Omental fat pad (tissue), 4 donors: Measurements from ENCODE around the gene SLC35F5. TPM values are rescaled to one million over a fixed set of nuclear protein-coding genes. Genes with fewer than 3 reads are reported as not detected.
"Not testable (repeated sequence)": the region's sequence is repeated elsewhere in the genome, so short reads cannot be mapped to it uniquely, and the experiment has no call there.

Experiments
- ATAC-seq: fragments of 150-250 bp; one replicate; pipeline ENCODE4 v1.9.1; 2016; ENCODE audit warnings: mild to moderate bottlenecking, moderate library complexity; ENCODE audit not compliant: low FRiP score
- DNase-seq: peaks from one replicate; pipeline ENCODE4 v3.0.0-alpha.2; 2019; ENCODE audit warnings: low spot score
- CTCF ChIP-seq, 3 donors: fragments of 450-650 bp; IDR thresholded peaks; one replicate each; pipeline ENCODE4 v1.5.1; 2016 to 2017; ENCODE audit warnings: antibody characterized with exemption in 3 of 3, mild to moderate bottlenecking in 3 of 3, moderate library complexity in 2 of 3
- total RNA-seq, 4 donors: library from RNA; depleted of rRNA; stranded (reverse); fragments of >200 nt; gene quantifications; one replicate each; pipeline ENCODE4 v1.1.0, GENCODE V29; 2016

SLC35F5 gene
- total RNA-seq, 4 donors from 2014 or later, result 57.2 to 87.0 (median 69.1) TPM

DNA sequence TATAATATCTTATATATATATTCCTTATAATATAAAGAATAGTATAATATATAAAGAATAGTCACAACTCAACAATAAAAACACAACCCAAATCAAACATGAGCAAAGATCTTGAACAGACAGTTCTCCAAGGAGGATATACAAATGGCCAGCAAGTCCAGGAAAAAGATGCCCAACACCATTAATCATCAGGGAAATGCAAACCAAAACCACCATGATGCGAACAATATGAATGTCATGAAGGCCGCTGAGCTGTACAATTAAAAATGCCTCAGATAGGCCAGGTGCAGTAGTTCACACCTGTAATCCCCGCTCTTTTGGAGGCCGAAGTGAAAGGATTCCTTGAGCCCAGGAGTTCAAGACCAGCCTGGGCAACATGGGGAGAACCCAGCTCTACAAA lies 58.9 kb downstream of the SLC35F5 start:
- DNase-seq (no peak), ATAC-seq (no peak)
- TF ChIP-seq CTCF (IDR thresholded peaks at IDR 0.05), result no peak

DNA sequence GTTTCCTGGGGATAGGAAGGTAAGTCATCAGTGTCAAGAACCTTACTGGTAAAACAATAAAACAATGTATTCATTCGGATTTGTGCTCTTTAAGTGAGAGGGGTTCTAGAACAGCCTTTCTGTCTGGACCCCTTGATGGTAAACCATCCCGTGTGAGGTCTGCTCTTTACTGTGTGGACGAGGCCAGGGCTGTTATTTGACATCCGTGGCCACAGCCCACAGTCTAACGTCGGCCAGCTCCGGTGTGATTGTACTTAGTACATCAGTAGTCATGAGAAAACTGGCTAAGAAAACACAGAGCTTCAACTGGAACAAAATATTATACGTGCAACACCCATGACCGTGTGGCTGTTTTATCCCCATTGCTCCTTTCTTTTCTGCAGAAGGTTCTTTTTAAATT lies 62.0 kb downstream of the SLC35F5 start:
- ATAC-seq (no peak), DNase-seq (no peak)
- no peak for TF ChIP-seq CTCF (IDR thresholded peaks at IDR 0.05)

GRCh38 chr2:113692698-113693428 lies 63.6 kb downstream of the SLC35F5 start:
- ATAC-seq (no peak), DNase-seq (no peak)
- no peak for TF ChIP-seq CTCF (IDR thresholded peaks at IDR 0.05)

- DNase-seq, ATAC-seq: not testable (repeated sequence)
These were observed 65.6 kb downstream of the SLC35F5 start for GRCh38 chr2:113690871-113691270.

GRCh38 chr2:113686537-113686936 lies 69.9 kb downstream of the SLC35F5 start:
- DNase-seq, result no peak
- no peak for ATAC-seq
- no peak for TF ChIP-seq CTCF (IDR thresholded peaks at IDR 0.05)

- ATAC-seq, result no peak
- no peak for DNase-seq
- no peak for TF ChIP-seq CTCF (IDR thresholded peaks at IDR 0.05)
These were observed 71.0 kb downstream of the SLC35F5 start for GRCh38 chr2:113685471-113685870.

GRCh38 chr2:113679457-113679856 lies 77.0 kb downstream of the SLC35F5 start:
- ATAC-seq (no peak), DNase-seq (no peak)
- TF ChIP-seq CTCF (IDR thresholded peaks at IDR 0.05), result no peak
